Breast epithelium (tissue), 3 donors: ENCODE data around the gene ALPK1.

ENCODE experiments used
- POLR2A ChIP-seq: fragments of 450-650 bp; IDR thresholded peaks from one replicate; pipeline ENCODE4 v1.6.1; 2016; ENCODE audit warnings: antibody characterized with exemption, mild to moderate bottlenecking, moderate library complexity
- POLR2AphosphoS5 ChIP-seq, 3 donors: sonication (generic); formaldehyde crosslinking; IDR thresholded peaks; one replicate each; pipeline ENCODE4 v1.6.1; 2017; ENCODE audit warnings: antibody characterized with exemption in 3 of 3
- TF ChIP-seq, protein P1 (sequence below), 3 donors: fragments of 450-650 bp; IDR thresholded peaks; one replicate each; pipeline ENCODE4 v1.5.1; 2016 to 2017; ENCODE audit warnings: antibody characterized with exemption in 3 of 3, mild to moderate bottlenecking in 3 of 3, moderate library complexity in 3 of 3

DNA sequence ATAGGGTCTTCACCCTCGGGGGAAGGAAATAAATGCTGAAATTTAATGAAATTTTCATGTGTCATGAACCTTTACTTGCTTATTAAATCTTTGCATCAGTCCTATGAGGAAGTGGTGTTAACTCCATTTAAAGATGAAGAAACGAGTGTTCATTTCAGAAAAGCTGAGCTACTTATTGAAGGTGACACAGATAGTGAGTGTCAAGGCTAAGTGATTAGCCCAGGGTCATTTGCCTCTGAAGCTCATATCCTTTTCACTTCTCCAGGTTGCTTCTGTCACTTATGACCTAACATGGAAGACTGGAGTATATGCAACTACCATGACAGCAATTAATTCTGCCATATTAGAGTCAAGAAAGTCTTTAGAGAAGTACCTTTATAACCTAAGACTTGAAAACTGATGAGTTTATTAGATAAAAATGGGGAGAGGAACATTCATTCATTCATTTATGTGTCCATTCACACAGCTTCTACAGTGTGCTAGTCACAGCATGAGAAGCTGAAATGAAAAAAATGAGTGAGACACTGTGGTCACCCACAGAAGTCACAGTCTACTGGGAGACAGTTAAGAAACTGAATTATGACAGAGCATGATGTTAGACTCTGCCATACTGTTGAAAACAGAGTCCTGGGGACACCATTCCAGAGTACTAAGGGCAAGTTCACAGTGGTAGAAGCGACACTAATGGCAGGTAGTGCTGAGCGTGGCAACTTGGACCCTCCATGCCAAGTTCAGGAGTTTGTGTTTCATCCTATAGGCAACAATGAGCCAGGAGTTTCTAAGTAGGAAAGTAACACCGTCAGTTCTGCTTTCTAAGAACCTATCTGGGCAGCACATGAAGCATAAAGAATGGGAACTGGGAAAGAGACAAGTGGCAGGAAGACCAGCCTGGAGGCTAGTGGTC is 21.3 kb downstream of the ALPK1 start:
- TF ChIP-seq, protein P1, sequence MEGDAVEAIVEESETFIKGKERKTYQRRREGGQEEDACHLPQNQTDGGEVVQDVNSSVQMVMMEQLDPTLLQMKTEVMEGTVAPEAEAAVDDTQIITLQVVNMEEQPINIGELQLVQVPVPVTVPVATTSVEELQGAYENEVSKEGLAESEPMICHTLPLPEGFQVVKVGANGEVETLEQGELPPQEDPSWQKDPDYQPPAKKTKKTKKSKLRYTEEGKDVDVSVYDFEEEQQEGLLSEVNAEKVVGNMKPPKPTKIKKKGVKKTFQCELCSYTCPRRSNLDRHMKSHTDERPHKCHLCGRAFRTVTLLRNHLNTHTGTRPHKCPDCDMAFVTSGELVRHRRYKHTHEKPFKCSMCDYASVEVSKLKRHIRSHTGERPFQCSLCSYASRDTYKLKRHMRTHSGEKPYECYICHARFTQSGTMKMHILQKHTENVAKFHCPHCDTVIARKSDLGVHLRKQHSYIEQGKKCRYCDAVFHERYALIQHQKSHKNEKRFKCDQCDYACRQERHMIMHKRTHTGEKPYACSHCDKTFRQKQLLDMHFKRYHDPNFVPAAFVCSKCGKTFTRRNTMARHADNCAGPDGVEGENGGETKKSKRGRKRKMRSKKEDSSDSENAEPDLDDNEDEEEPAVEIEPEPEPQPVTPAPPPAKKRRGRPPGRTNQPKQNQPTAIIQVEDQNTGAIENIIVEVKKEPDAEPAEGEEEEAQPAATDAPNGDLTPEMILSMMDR (IDR thresholded peaks at IDR 0.05): no peak
- TF ChIP-seq POLR2AphosphoS5 (IDR thresholded peaks at IDR 0.05): no peak
- TF ChIP-seq POLR2A: no peak
